Heart left ventricle (tissue), 16 donors: ENCODE measurements around the gene C2CD2. TPM values are rescaled to one million over a fixed set of nuclear protein-coding genes. Genes with fewer than 3 reads are reported as not detected.

Experiments
- ATAC-seq, 4 donors: fragments of 200-7000 bp; cut with Tn5 transposase; one replicate each; pipeline ENCODE4 v1.9.1; 2020 to 2022; ENCODE audit warnings: moderate library complexity in 4 of 4, mild to moderate bottlenecking in 3 of 4, moderate number of reproducible peaks in 1 of 4
- DNase-seq, 5 donors: peaks; one replicate each; pipeline ENCODE4 v3.0.0-alpha.2; 2020
- H3K27ac ChIP-seq, 12 donors: fragments of 200-600 bp; sonication (generic) in 4 of 12; one replicate each; pipeline versions ENCODE4 v1.5.0 to v1.8.0; 2016 to 2022; ENCODE audit warnings: mild to moderate bottlenecking in 2 of 12
- H3K27me3 ChIP-seq, 9 donors: fragments of 200-600 bp; sonication (generic) in 2 of 9; one replicate each; pipeline versions ENCODE4 v1.5.1 to v1.8.0; 2016 to 2022; ENCODE audit warnings: mild to moderate bottlenecking in 3 of 9
- H3K36me3 ChIP-seq, 9 donors: fragments of 200-600 bp; sonication (generic) in 2 of 9; one replicate each; pipeline versions ENCODE4 v1.5.0 to v1.8.0; 2018 to 2022; ENCODE audit warnings: mild to moderate bottlenecking in 2 of 9
- H3K4me1 ChIP-seq, 12 donors: fragments of 200-600 bp; sonication (generic) in 4 of 12; one replicate each; pipeline versions ENCODE4 v1.5.0 to v1.8.0; 2016 to 2022; ENCODE audit warnings: mild to moderate bottlenecking in 3 of 12
- H3K4me3 ChIP-seq, 12 donors: fragments of 200-600 bp; sonication (generic) in 4 of 12; one replicate each; pipeline versions ENCODE4 v1.5.0 to v1.8.0; 2017 to 2022; ENCODE audit warnings: mild to moderate bottlenecking in 9 of 12, moderate library complexity in 4 of 12
- H3K9me3 ChIP-seq, 12 donors: fragments of 200-600 bp; sonication (generic) in 4 of 12; one replicate each; pipeline versions ENCODE4 v1.5.0 to v1.8.0; 2016 to 2022; ENCODE audit warnings: mild to moderate bottlenecking in 1 of 12
- CTCF ChIP-seq, 12 donors: fragments of 200-600 bp; sonication (generic) in 4 of 12; IDR thresholded peaks; one replicate each; pipeline versions ENCODE4 v1.5.0 to v1.8.0; 2018 to 2022; ENCODE audit warnings: antibody characterized with exemption in 12 of 12, mild to moderate bottlenecking in 5 of 12
- POLR2A ChIP-seq, 2 donors: fragments of 450-650 bp; IDR thresholded peaks; one replicate each; pipeline ENCODE4 v1.6.1; 2017; ENCODE audit warnings: antibody characterized with exemption in 2 of 2, mild to moderate bottlenecking in 2 of 2, moderate library complexity in 2 of 2
- WGBS, 4 donors: extraction: QIAGEN DNeasy Blood & Tissue Kit in 2 of 4; methylation state at CpG; one replicate each; pipeline versions ENCODE4 v1.1.5 to v1.1.7; 2013 to 2018; 5-methylcytosine and 5-hydroxymethylcytosine counted together
- intact Hi-C, 10 donors: fragments of 100-400 bp; cut with DNase I; formaldehyde crosslinking; loops; one replicate each; pipeline versions ENCODE4 v1.11.1 to v1.14.2; 2022
- polyA plus RNA-seq, 2 donors: library from polyadenylated mRNA; stranded (reverse); fragments of 200-250 nt; gene quantifications; one replicate each; pipeline ENCODE4 v1.2.3, GENCODE V29; 2013
- total RNA-seq, 9 donors: library from RNA; depleted of rRNA in 2 of 9; stranded (reverse); fragments of >200 nt in 2 of 9; fragmentation: NEBNext Ultra II Directional in 3 of 9; extraction: Animal tissue kit (Norgen Biotek cat#: 25700) in 3 of 9; gene quantifications; one replicate each; pipeline versions ENCODE4 v1.1.0 to v1.2.4, GENCODE V29; 2016 to 2023
- donor health status: ischemic (EF 13 %, LVEDD 7.1; RV severe dilation, severe dysfunction).
- donor health status: healthy with polysubstance abuse.
- donor health status: DM: no; HTN: yes; CAD: no.
- donor health status: DM: no; HTN: no; CAD: no.
- donor health status: ischemic (EF 25% LVEDD 6.9; RV normal size, moderate dysfunction).
- donor health status: ischemic (EF 25% LVEDD 5.7; RV mildly dilated, moderate dysfunction).
- donor health status: healthy.
- donor health status: DM: yes; HTN: yes; CAD: no.
- donor health status: ischemic (EF 35%, LVEDD 5.7; RV mildly dilated, moderate dysfunction).
- donor health status: nonischemic (EF 11% LVEDD 7.7; RV severe dilation, severe dysfunction).
- donor health status: DM: yes; HTN: yes; CAD: no.
- donor health status: PGD.
- donor health status: ischemic (EF 29% LVEDD 5.4; RV normal size, mild dysfunction).
- donor health status: nonischemic (EF 23%, LVEDD 6.1; RV moderate dilation, normal function).

Gene C2CD2
- total and polyA plus RNA-seq, 11 donors, result 3.8 to 13.9 (median 6.0) TPM

DNA sequence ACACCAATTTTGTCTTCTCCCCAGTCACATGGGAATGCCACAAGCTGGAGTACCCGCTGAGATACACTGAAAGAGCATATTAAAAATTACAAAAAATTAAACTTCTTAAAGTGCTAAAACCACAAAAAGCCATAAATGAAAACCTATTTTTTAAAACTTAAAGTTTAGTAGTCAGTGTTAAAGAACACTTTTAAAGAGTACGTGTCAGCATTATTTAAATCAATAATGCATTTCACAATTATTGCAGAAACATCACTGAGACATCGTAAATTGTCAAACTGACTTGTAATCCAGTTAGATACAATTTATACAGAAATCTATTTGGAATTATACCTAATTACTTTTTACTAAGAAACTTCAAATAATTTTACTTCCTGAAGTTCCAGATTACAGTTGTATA lies 33.5 kb upstream of the C2CD2 start:
- intact Hi-C loops, result no loop called here
- WGBS, 4 donors, result 97 to 99% (median 98%) methylated on average over 3 of the region's 3 CpGs
- Histone ChIP-seq H3K36me3 (peaks cover 0 to 30% (median 17%) of the 10 kb centered on the region in 9 donors), H3K4me3 (no peak overlapping the region), H3K4me1 (no peaks in the 10 kb centered on the region), H3K9me3 (peaks cover 0 to 12% (median 0%) of the 10 kb centered on the region in 12 donors), H3K27me3 (no peaks in the 10 kb centered on the region), H3K27ac (no peak overlapping the region)
- ATAC-seq, result no peak
- no peak for TF ChIP-seq CTCF (IDR thresholded peaks at IDR 0.05)
- no peak for TF ChIP-seq POLR2A (IDR thresholded peaks at IDR 0.05)
- DNase-seq, result no peak

DNA sequence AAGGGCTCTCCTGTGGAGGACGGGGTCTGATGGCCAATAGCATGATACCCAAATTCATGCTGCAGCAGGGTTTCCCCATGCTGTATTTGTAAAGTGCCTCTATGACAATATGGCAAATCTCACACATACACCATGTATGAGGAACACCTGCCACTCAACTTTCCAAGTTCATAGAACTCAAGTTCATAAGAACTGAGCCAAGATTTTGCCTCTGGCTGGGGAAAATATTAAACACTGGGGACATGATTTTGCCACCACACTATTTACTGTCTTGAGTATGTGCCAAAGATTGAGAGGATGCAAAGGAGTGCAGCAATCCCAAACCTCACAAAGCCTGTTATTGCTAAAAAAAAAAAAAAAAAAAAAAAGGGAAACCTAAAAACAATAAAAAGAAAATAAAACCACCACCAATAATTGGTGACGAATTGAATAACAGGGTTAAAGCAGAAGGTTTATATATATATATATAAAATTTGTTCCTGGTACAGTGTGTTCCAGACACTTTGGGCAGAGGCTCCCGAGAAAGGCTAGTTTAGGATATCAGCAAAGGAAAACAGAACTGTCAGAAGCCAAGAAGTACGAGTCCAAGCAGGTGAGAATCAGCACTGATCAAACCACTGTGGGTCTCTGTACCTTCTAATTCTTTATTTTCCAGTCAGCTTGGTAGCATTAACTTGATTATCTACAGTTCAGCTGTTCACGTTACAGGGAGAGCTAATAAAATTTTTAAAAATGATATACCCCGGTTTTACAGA lies 32.0 kb upstream of the C2CD2 start:
- H3K4me1 ChIP-seq, result no peaks in the 10 kb centered on the region
- ATAC-seq (no peak), DNase-seq (no peak)
- no peak overlapping the region for H3K27ac ChIP-seq
- peaks cover 0 to 12% (median 0%) of the 10 kb centered on the region in 12 donors for H3K9me3 ChIP-seq
- no peaks in the 10 kb centered on the region for H3K27me3 ChIP-seq
- no peak for TF ChIP-seq POLR2A (IDR thresholded peaks at IDR 0.05)
- intact Hi-C loops, result no loop called here
- peaks cover 0 to 15% (median 3%) of the 10 kb centered on the region in 9 donors for H3K36me3 ChIP-seq
- H3K4me3 ChIP-seq, result no peak overlapping the region
- 87 to 93% (median 91%) methylated on average over 6 of the region's 6 CpGs for WGBS, 4 donors

GRCh38 chr21:41983229-41983628 lies 29.4 kb upstream of the C2CD2 start:
- ATAC-seq (no peak), DNase-seq (no peak)
- Histone ChIP-seq H3K9me3 (peaks cover 0 to 20% (median 3%) of the 10 kb centered on the region in 12 donors), H3K36me3 (no peaks in the 10 kb centered on the region), H3K4me1 (no peaks in the 10 kb centered on the region), H3K4me3 (no peak overlapping the region), H3K27ac (no peak overlapping the region), H3K27me3 (no peaks in the 10 kb centered on the region)
- intact Hi-C loops, result no loop called here
- WGBS, 4 donors, result 97 to 100% (median 98%) methylated on average over 1 of the region's 1 CpG
- TF ChIP-seq POLR2A (IDR thresholded peaks at IDR 0.05), result no peak
- TF ChIP-seq CTCF (IDR thresholded peaks at IDR 0.05), result no peak

GRCh38 chr21:41980561-41980960 lies 26.7 kb upstream of the C2CD2 start:
- H3K9me3 ChIP-seq, result peaks cover 0 to 20% (median 3%) of the 10 kb centered on the region in 12 donors
- intact Hi-C loops, result no loop called here
- H3K27ac ChIP-seq, result no peak overlapping the region
- ATAC-seq (no peak), DNase-seq (no peak)
- no peak overlapping the region for H3K4me3 ChIP-seq
- H3K27me3 ChIP-seq, result no peaks in the 10 kb centered on the region
- no peaks in the 10 kb centered on the region for H3K4me1 ChIP-seq
- TF ChIP-seq CTCF (IDR thresholded peaks at IDR 0.05) (no peak), POLR2A (IDR thresholded peaks at IDR 0.05) (no peak)
- no peaks in the 10 kb centered on the region for H3K36me3 ChIP-seq
